Lung (tissue), 12 donors: Measurements from ENCODE around the gene PCSK6. TPM values are rescaled to one million over a fixed set of nuclear protein-coding genes. Genes with fewer than 3 reads are reported as not detected.

Source experiments
- ATAC-seq: fragments of 200-7000 bp; cut with Tn5 transposase; one replicate; pipeline ENCODE4 v1.9.1; 2020; ENCODE audit warnings: moderate number of reproducible peaks; ENCODE audit not compliant: insufficient read depth, low FRiP score
- DNase-seq, 3 donors: peaks; one replicate each; pipeline ENCODE4 v3.0.0-alpha.2; 2013 to 2017
- H3K27ac ChIP-seq, 2 donors: one replicate each; pipeline ENCODE4 v1.5.1; 2013; ENCODE audit warnings: mild to moderate bottlenecking in 2 of 2, moderate library complexity in 2 of 2, control low read depth in 1 of 2, inconsistent platforms in 1 of 2, low read depth in 1 of 2, low read length in 1 of 2
- H3K27me3 ChIP-seq, 3 donors: one replicate each; pipeline ENCODE4 v1.5.1; 2013; ENCODE audit warnings: low read length in 2 of 3; ENCODE audit not compliant: control insufficient read depth in 3 of 3, insufficient read depth in 3 of 3
- H3K36me3 ChIP-seq, 4 donors: one replicate each; pipeline ENCODE4 v1.5.1; 2013; ENCODE audit warnings: low read length in 4 of 4, mild to moderate bottlenecking in 1 of 4, moderate library complexity in 1 of 4; ENCODE audit not compliant: control insufficient read depth in 4 of 4, insufficient read depth in 4 of 4
- H3K4me1 ChIP-seq, 5 donors: one replicate each; pipeline ENCODE4 v1.5.1; 2013; ENCODE audit warnings: low read length in 5 of 5, mild to moderate bottlenecking in 2 of 5, moderate library complexity in 1 of 5; ENCODE audit not compliant: control insufficient read depth in 5 of 5, insufficient read depth in 5 of 5
- H3K4me3 ChIP-seq: one replicate; pipeline ENCODE4 v1.5.1; 2013; ENCODE audit warnings: mild to moderate bottlenecking, control low read depth, moderate library complexity
- H3K9ac ChIP-seq, 2 donors: one replicate each; pipeline ENCODE4 v1.5.1; 2013; ENCODE audit warnings: low read length in 2 of 2, control low read depth in 1 of 2; ENCODE audit not compliant: insufficient read depth in 1 of 2
- H3K9me3 ChIP-seq, 4 donors: one replicate each; pipeline ENCODE4 v1.5.1; 2013; ENCODE audit warnings: low read length in 3 of 4, mild to moderate bottlenecking in 1 of 4, moderate library complexity in 1 of 4; ENCODE audit not compliant: control insufficient read depth in 4 of 4, insufficient read depth in 3 of 4
- CTCF ChIP-seq: IDR thresholded peaks from 2 replicates; pipeline ENCODE4 v1.5.1; 2012; ENCODE audit warnings: mild to moderate bottlenecking; ENCODE audit errors: control extremely low read depth, extremely low read depth
- WGBS, 2 donors: extraction: QIAGEN DNeasy Blood & Tissue Kit; methylation state at CpG; one replicate each; pipeline ENCODE4 v1.1.7; 2013; 5-methylcytosine and 5-hydroxymethylcytosine counted together
- polyA plus RNA-seq, 2 donors: library from polyadenylated mRNA; stranded (reverse); fragments of 200-250 nt; gene quantifications; one replicate each; pipeline ENCODE4 v1.2.1, GENCODE V29; 2013
- total RNA-seq, 2 donors: library from RNA; depleted of rRNA in 1 of 2; stranded (reverse); fragments of >200 nt in 1 of 2; gene quantifications; one replicate each; pipeline ENCODE4 v1.2.1, GENCODE V29; 2014 to 2021
- donor health status: control.
- donor health status: control.
- donor health status: Bipolar disorder and iron deficiency.
- donor health status: healthy.
- donor health status: DM: yes; HTN: yes; CAD: no.

Gene PCSK6
- total and polyA plus RNA-seq, 4 donors, result 4.6 to 41.0 (median 8.4) TPM

GRCh38 chr15:101409621-101410020 lies 79.9 kb downstream of the PCSK6 start:
- Histone ChIP-seq H3K9ac (no peak overlapping the region), H3K9me3 (no peaks in the 10 kb centered on the region), H3K36me3 (no peaks in the 10 kb centered on the region), H3K4me1 (no peaks in the 10 kb centered on the region), H3K27me3 (no peaks in the 10 kb centered on the region), H3K4me3 (no peak overlapping the region), H3K27ac (no peak overlapping the region)
- WGBS, 2 donors, result 96 to 99% methylated on average over 4 of the region's 4 CpGs
- DNase-seq (no peak), ATAC-seq (no peak)
- no peak for TF ChIP-seq CTCF

- TF ChIP-seq CTCF, result no peak
- H3K27ac ChIP-seq, result no peak overlapping the region
- WGBS, 2 donors, result 92 to 93% methylated on average over 23 of the region's 23 CpGs
- no peak for ATAC-seq
- DNase-seq, result no peak
- no peak overlapping the region for H3K9ac ChIP-seq
- no peaks in the 10 kb centered on the region for H3K27me3 ChIP-seq
- no peaks in the 10 kb centered on the region for H3K4me1 ChIP-seq
- no peak overlapping the region for H3K4me3 ChIP-seq
- H3K36me3 ChIP-seq, result no peaks in the 10 kb centered on the region
- H3K9me3 ChIP-seq, result no peaks in the 10 kb centered on the region
These were observed 81.3 kb downstream of the PCSK6 start for GRCh38 chr15:101407966-101408775.

GRCh38 chr15:101407439-101407838 lies 82.1 kb downstream of the PCSK6 start:
- Histone ChIP-seq H3K27ac (no peak overlapping the region), H3K36me3 (no peaks in the 10 kb centered on the region), H3K27me3 (no peaks in the 10 kb centered on the region), H3K9ac (no peak overlapping the region), H3K4me1 (no peaks in the 10 kb centered on the region), H3K9me3 (no peaks in the 10 kb centered on the region), H3K4me3 (no peak overlapping the region)
- no peak for DNase-seq
- ATAC-seq, result no peak
- WGBS, 2 donors, result 77 to 79% methylated on average over 5 of the region's 5 CpGs
- no peak for TF ChIP-seq CTCF
